ENCODE measurements around the gene CYB5A.

Gene CYB5A

GRCh38 chr18:74299162-74299561 is 7.4 kb upstream of the CYB5A start:
- TF ChIP-seq TCF12 (IDR thresholded peaks at IDR 0.05; ENCODE audit: low read depth) (no peak), FOXM1 (IDR thresholded peaks at IDR 0.05; ENCODE audit: borderline replicate concordance, low read depth) (no peak), EP300 (IDR thresholded peaks at IDR 0.05; ENCODE audit: borderline replicate concordance) (no peak), NFIC (IDR thresholded peaks at IDR 0.05) (no peak), REST (IDR thresholded peaks at IDR 0.05; ENCODE audit: low read depth) (no peak), CREB1 (IDR thresholded peaks at IDR 0.05; ENCODE audit: low read depth) (no peak), RAD21 (IDR thresholded peaks at IDR 0.05; ENCODE audit: low read depth) (no peak), TEAD4 (IDR thresholded peaks at IDR 0.05) (no peak), YY1 (IDR thresholded peaks at IDR 0.05; ENCODE audit: low read depth) (no peak), EGR1 (IDR thresholded peaks at IDR 0.05) (no peak)
- TF ChIP-seq, protein P1, sequence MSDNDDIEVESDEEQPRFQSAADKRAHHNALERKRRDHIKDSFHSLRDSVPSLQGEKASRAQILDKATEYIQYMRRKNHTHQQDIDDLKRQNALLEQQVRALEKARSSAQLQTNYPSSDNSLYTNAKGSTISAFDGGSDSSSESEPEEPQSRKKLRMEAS (IDR thresholded peaks at IDR 0.05): no peak

DNA sequence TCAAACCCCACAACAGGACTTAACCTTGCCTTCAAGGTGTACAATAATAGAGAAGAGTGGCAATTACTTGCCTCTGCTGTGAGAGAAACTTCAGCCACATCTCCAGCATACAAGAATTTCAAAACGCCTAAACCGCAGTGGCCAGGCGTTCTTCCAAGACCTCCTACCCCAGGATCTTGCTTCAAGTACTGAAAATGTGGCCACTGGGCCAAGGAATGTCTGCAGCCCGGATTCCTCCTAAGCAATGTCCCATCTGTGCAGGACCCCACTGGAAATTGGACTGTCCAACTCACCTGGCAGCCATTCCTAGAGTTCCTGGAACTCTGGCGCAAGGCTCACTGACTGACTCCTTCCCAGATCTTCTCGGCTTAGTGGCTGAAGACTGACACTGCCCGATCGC is 2.8 kb upstream of the CYB5A start:
- TF ChIP-seq ZBTB7A (IDR thresholded peaks at IDR 0.05; ENCODE audit: low read depth): no peak
- no peak for TF ChIP-seq TCF12 (IDR thresholded peaks at IDR 0.05; ENCODE audit: low read depth)
- TF ChIP-seq, protein P1 (IDR thresholded peaks at IDR 0.05): no peak
- TF ChIP-seq EP300 (IDR thresholded peaks at IDR 0.05; ENCODE audit: borderline replicate concordance): no peak
- TF ChIP-seq RAD21 (IDR thresholded peaks at IDR 0.05; ENCODE audit: low read depth): no peak
- no peak for TF ChIP-seq NFIC (IDR thresholded peaks at IDR 0.05)
- no peak for TF ChIP-seq EGR1 (IDR thresholded peaks at IDR 0.05)
- no peak for TF ChIP-seq YY1 (IDR thresholded peaks at IDR 0.05; ENCODE audit: low read depth)
- TF ChIP-seq TEAD4 (IDR thresholded peaks at IDR 0.05): no peak
- no peak for TF ChIP-seq REST (IDR thresholded peaks at IDR 0.05; ENCODE audit: low read depth)
- TF ChIP-seq CREB1 (IDR thresholded peaks at IDR 0.05; ENCODE audit: low read depth): no peak
- no peak for TF ChIP-seq CEBPB (IDR thresholded peaks at IDR 0.05)
- no peak for TF ChIP-seq USF1 (IDR thresholded peaks at IDR 0.05)
- no peak for TF ChIP-seq TAF1 (IDR thresholded peaks at IDR 0.05; ENCODE audit: low read depth)
- TF ChIP-seq FOXM1 (IDR thresholded peaks at IDR 0.05; ENCODE audit: borderline replicate concordance, low read depth): no peak

- TF ChIP-seq, protein P1 (IDR thresholded peaks at IDR 0.05): no peak
- TF ChIP-seq USF1 (IDR thresholded peaks at IDR 0.05) (no peak), EP300 (IDR thresholded peaks at IDR 0.05; ENCODE audit: borderline replicate concordance) (no peak), EGR1 (IDR thresholded peaks at IDR 0.05) (no peak), CEBPB (IDR thresholded peaks at IDR 0.05) (no peak), RAD21 (IDR thresholded peaks at IDR 0.05; ENCODE audit: low read depth) (no peak), FOXM1 (IDR thresholded peaks at IDR 0.05; ENCODE audit: borderline replicate concordance, low read depth) (no peak)
Observed at GRCh38 chr18:74292541-74292858, 737 bp upstream of the CYB5A start.

GRCh38 chr18:74291472-74291770 is 342 bp downstream of the CYB5A start:
- TF ChIP-seq, protein P1 (IDR thresholded peaks at IDR 0.05): no peak
- TF ChIP-seq NFIC (IDR thresholded peaks at IDR 0.05) (0 out of 2 replicates have a peak, but pooled peaks have one; percentile 2), YY1 (IDR thresholded peaks at IDR 0.05; ENCODE audit: low read depth) (no peak), CEBPB (IDR thresholded peaks at IDR 0.05) (no peak), TEAD4 (IDR thresholded peaks at IDR 0.05) (no peak), REST (IDR thresholded peaks at IDR 0.05; ENCODE audit: low read depth) (no peak), USF1 (IDR thresholded peaks at IDR 0.05) (no peak)

Measured in Ishikawa (cell line).